ENCODE results near the gene B4GALT4. TPM values are rescaled to one million over a fixed set of nuclear protein-coding genes. Genes with fewer than 3 reads are reported as not detected.

The B4GALT4 gene
- polyA plus RNA-seq, 1 of the 3 experiments (the other 2 are of a cell fraction) = 15.7 TPM

DNA sequence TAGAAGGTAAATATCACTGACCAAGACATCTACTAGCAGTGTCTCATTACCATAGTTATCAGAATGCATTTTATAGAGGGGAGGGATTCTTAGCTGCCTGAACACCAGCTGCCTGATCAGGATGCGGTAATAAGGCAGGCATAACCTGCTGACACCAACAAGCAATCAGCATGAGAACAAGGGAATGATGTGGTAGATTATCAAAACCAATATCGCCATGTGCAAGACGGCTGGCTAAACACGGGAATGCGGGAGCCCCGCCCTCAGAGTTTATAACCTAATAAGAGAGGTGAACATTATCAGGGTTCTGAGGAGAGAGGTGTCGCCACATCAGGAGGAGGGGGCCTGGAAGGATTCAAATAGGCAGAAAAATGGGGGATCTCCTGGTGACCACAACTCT, 20.5 kb downstream of the B4GALT4 start:
- Histone ChIP-seq H3K9ac (no peak overlapping the region), H3K27me3 (ENCODE audit: insufficient read depth) (no peaks in the 10 kb centered on the region), H3K4me1 (ENCODE audit: control insufficient read depth in 1 of 2, insufficient read depth in 2 of 2, low read depth in 1 of 2, low read length in 1 of 2) (no peaks in the 10 kb centered on the region; a peak in 1 of 4 replicates), H3K27ac (ENCODE audit: low read depth in 2 of 2, low read length in 1 of 2) (no peak overlapping the region), H4K20me1 (ENCODE audit: insufficient read depth) (no peaks in the 10 kb centered on the region), H3K9me3 (no peaks in the 10 kb centered on the region), H3K79me2 (ENCODE audit: insufficient read depth) (no peaks in the 10 kb centered on the region), H3K9me2 (no peaks in the 10 kb centered on the region), H3K4me2 (no peak overlapping the region), H3K36me3 (replicated peaks in 1 of 2; ENCODE audit: control insufficient read depth in 1 of 2, insufficient read depth in 2 of 2, low read length in 1 of 2) (peaks cover 43 to 79% of the 10 kb centered on the region in 2 experiments), H3F3A (replicated peaks; ENCODE audit: insufficient read depth) (no peaks in the 10 kb centered on the region), H2AFZ (ENCODE audit: low read depth) (no peak overlapping the region), H3K4me3 (ENCODE audit: low read depth in 2 of 2, low read length in 1 of 2) (no peak overlapping the region)
- no peak for DNase-seq
- WGBS (ENCODE audit: low lambda C conversion rate) = 93% methylated on average over 7 of the region's 7 CpGs
- TF ChIP-seq, protein P1, sequence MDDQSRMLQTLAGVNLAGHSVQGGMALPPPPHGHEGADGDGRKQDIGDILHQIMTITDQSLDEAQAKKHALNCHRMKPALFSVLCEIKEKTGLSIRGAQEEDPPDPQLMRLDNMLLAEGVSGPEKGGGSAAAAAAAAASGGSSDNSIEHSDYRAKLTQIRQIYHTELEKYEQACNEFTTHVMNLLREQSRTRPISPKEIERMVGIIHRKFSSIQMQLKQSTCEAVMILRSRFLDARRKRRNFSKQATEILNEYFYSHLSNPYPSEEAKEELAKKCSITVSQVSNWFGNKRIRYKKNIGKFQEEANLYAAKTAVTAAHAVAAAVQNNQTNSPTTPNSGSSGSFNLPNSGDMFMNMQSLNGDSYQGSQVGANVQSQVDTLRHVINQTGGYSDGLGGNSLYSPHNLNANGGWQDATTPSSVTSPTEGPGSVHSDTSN (IDR thresholded peaks at IDR 0.05) = no peak
- TF ChIP-seq EP300 (IDR thresholded peaks at IDR 0.05; ENCODE audit: borderline replicate concordance in 1 of 2, low read depth in 1 of 2, low read length in 1 of 2) (no peak), NRF1 (IDR thresholded peaks at IDR 0.05; ENCODE audit: low read depth, low read length) (no peak), TCF12 (IDR thresholded peaks at IDR 0.05) (no peak), TAF1 (IDR thresholded peaks at IDR 0.05; ENCODE audit: borderline replicate concordance, low read depth, low read length) (no peak), FOXJ3 (CRISPR knock-in tag; IDR thresholded peaks at IDR 0.05) (no peak), GATA2 (CRISPR knock-in tag; IDR thresholded peaks at IDR 0.05) (no peak), RAD21 (IDR thresholded peaks at IDR 0.05; ENCODE audit: low read length) (no peak), POLR2AphosphoS5 (IDR thresholded peaks at IDR 0.05; ENCODE audit: low read depth, low read length) (no peak), ELF1 (IDR thresholded peaks at IDR 0.05) (no peak), MXI1 (IDR thresholded peaks at IDR 0.05; ENCODE audit: low read depth, low read length) (no peak), GABPA (IDR thresholded peaks at IDR 0.05; ENCODE audit: low read depth) (no peak), MEF2A (IDR thresholded peaks at IDR 0.05; ENCODE audit: borderline replicate concordance, low read depth) (no peak), EZH2phosphoT487 (IDR thresholded peaks at IDR 0.05; ENCODE audit: borderline replicate concordance, low read depth) (no peak), JUND (IDR thresholded peaks at IDR 0.05) (no peak), SIN3A (IDR thresholded peaks at IDR 0.05; ENCODE audit: borderline replicate concordance, low read depth, low read length) (no peak)
- TF ChIP-seq, protein P2, sequence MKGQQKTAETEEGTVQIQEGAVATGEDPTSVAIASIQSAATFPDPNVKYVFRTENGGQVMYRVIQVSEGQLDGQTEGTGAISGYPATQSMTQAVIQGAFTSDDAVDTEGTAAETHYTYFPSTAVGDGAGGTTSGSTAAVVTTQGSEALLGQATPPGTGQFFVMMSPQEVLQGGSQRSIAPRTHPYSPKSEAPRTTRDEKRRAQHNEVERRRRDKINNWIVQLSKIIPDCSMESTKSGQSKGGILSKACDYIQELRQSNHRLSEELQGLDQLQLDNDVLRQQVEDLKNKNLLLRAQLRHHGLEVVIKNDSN (IDR thresholded peaks at IDR 0.05; ENCODE audit: borderline replicate concordance, low read depth) = no peak
- TF ChIP-seq, protein P3, sequence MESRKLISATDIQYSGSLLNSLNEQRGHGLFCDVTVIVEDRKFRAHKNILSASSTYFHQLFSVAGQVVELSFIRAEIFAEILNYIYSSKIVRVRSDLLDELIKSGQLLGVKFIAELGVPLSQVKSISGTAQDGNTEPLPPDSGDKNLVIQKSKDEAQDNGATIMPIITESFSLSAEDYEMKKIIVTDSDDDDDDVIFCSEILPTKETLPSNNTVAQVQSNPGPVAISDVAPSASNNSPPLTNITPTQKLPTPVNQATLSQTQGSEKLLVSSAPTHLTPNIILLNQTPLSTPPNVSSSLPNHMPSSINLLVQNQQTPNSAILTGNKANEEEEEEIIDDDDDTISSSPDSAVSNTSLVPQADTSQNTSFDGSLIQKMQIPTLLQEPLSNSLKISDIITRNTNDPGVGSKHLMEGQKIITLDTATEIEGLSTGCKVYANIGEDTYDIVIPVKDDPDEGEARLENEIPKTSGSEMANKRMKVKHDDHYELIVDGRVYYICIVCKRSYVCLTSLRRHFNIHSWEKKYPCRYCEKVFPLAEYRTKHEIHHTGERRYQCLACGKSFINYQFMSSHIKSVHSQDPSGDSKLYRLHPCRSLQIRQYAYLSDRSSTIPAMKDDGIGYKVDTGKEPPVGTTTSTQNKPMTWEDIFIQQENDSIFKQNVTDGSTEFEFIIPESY (IDR thresholded peaks at IDR 0.05; ENCODE audit: borderline replicate concordance, low read depth) = no peak
- TF ChIP-seq, protein P4, sequence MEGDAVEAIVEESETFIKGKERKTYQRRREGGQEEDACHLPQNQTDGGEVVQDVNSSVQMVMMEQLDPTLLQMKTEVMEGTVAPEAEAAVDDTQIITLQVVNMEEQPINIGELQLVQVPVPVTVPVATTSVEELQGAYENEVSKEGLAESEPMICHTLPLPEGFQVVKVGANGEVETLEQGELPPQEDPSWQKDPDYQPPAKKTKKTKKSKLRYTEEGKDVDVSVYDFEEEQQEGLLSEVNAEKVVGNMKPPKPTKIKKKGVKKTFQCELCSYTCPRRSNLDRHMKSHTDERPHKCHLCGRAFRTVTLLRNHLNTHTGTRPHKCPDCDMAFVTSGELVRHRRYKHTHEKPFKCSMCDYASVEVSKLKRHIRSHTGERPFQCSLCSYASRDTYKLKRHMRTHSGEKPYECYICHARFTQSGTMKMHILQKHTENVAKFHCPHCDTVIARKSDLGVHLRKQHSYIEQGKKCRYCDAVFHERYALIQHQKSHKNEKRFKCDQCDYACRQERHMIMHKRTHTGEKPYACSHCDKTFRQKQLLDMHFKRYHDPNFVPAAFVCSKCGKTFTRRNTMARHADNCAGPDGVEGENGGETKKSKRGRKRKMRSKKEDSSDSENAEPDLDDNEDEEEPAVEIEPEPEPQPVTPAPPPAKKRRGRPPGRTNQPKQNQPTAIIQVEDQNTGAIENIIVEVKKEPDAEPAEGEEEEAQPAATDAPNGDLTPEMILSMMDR (IDR thresholded peaks at IDR 0.05) = no peak
- ChIA-PET POLR2A (no interaction called here), CTCF (no interaction called here)
